HepG2 (cell line): ENCODE measurements around the gene BSN. TPM values are rescaled to one million over a fixed set of nuclear protein-coding genes. Genes with fewer than 3 reads are reported as not detected.

Experiments used
- ATAC-seq: fragments of 200-7000 bp; cut with Tn5 transposase; 3 replicates; pipeline ENCODE4 v1.9.1; 2020; ENCODE audit warnings: mild to moderate bottlenecking, moderate library complexity
- BruUV-seq: library from RNA; stranded (reverse); fragments of 400-500 nt; replicated peaks from 2 replicates; lab custom pipeline; 2021; lab: Mats Ljungman, UMichigan
- CTCF ChIA-PET: fragments of 300-600 bp; formaldehyde crosslinking; extraction: SDS; loops from one replicate; lab custom pipeline; 2021; ENCODE audit warnings: low total read pairs, inconsistent platforms, low intra/inter-chr PET ratio; lab: Yijun Ruan, JAX
- POLR2A ChIA-PET: fragments of 350-600 bp; sonication (Branson Sonifier 250); formaldehyde crosslinking; loops from one replicate; lab custom pipeline; 2020; ENCODE audit warnings: antibody characterized with exemption, inconsistent platforms; lab: Yijun Ruan, JAX
- DNase-seq: peaks from one replicate; pipeline ENCODE4 v3.0.0-alpha.2; 2015; ENCODE audit warnings: low spot score
- FAIRE-seq: peaks from 3 replicates; lab custom pipeline; 2011; peaks lifted over from hg19 to GRCh38; lab: Jason Lieb, UNC
- H2AFZ ChIP-seq: one replicate; pipeline ENCODE4 v1.6.1; 2011; ENCODE audit warnings: low read length, inconsistent platforms
- H3K27ac ChIP-seq: fragments of 300-600 bp; 3 replicates; pipeline ENCODE4 v1.8.0; 2011; ENCODE audit warnings: mixed run types, mild to moderate bottlenecking, mixed read lengths, low read length, inconsistent platforms; ENCODE audit not compliant: insufficient read depth; ENCODE audit errors: extremely low read length
- H3K27me3 ChIP-seq, 2 experiments: fragments of 200-600 bp in 1 of 2; 2 replicates in 1 of 2; 3 replicates in 1 of 2; pipeline versions ENCODE4 v1.6.0 to v1.8.0; 2011; ENCODE audit warnings: low read length in 2 of 2, mild to moderate bottlenecking in 2 of 2, moderate library complexity in 2 of 2, inconsistent platforms in 1 of 2; ENCODE audit not compliant: insufficient read depth in 2 of 2, control insufficient read depth in 1 of 2
- H3K36me3 ChIP-seq, 2 experiments: fragments of 200-600 bp in 1 of 2; replicated peaks in 1 of 2; 2 replicates in 1 of 2; 3 replicates in 1 of 2; pipeline versions ENCODE4 v1.5.1 to v1.8.0; 2011; ENCODE audit warnings: low read length in 2 of 2, inconsistent platforms in 1 of 2; ENCODE audit not compliant: insufficient read depth in 2 of 2, control insufficient read depth in 1 of 2
- H3K4me1 ChIP-seq: 2 replicates; pipeline ENCODE4 v1.5.1; 2012; ENCODE audit warnings: low read length, inconsistent platforms; ENCODE audit not compliant: insufficient read depth
- H3K4me2 ChIP-seq: 2 replicates; pipeline ENCODE4 v1.6.0; 2011; ENCODE audit warnings: low read depth, low read length, inconsistent platforms
- H3K4me3 ChIP-seq, 3 experiments: fragments of 200-600 bp in 1 of 3; sonication (generic), shearing (Covaris generic) in 1 of 3; replicated peaks in 1 of 3; 2 replicates each; pipeline ENCODE4 v1.5.1; 2011 to 2016; ENCODE audit warnings: low read length in 3 of 3, inconsistent platforms in 2 of 3, low read depth in 2 of 3, mild to moderate bottlenecking in 2 of 3, control low read depth in 1 of 3, mixed read lengths in 1 of 3; ENCODE audit not compliant: insufficient read depth in 1 of 3
- H3K79me2 ChIP-seq: one replicate; pipeline ENCODE4 v1.6.1; 2011; ENCODE audit warnings: low read length, inconsistent platforms; ENCODE audit not compliant: insufficient read depth
- H3K9ac ChIP-seq: 2 replicates; pipeline ENCODE4 v1.6.0; 2011; ENCODE audit warnings: mild to moderate bottlenecking, low read depth, low read length, inconsistent platforms; ENCODE audit not compliant: insufficient read depth
- H3K9me3 ChIP-seq: 2 replicates; pipeline ENCODE4 v1.5.1; 2012; ENCODE audit warnings: mild to moderate bottlenecking, low read length
- H4K20me1 ChIP-seq: 2 replicates; pipeline ENCODE4 v1.6.0; 2011; ENCODE audit warnings: inconsistent platforms, mild to moderate bottlenecking, low read length, moderate library complexity; ENCODE audit not compliant: insufficient read depth
- CC2D1A ChIP-seq: sonication (generic); formaldehyde crosslinking; IDR thresholded peaks from 2 replicates; pipeline ENCODE4 v1.8.1; 2023; ENCODE audit warnings: mild to moderate bottlenecking, missing genetic modification reagents
- DZIP1 ChIP-seq: sonication (generic); formaldehyde crosslinking; IDR thresholded peaks from 2 replicates; pipeline ENCODE4 v1.5.0; 2020; ENCODE audit warnings: mild to moderate bottlenecking, missing genetic modification reagents
- FOXO1 ChIP-seq: sonication (generic); formaldehyde crosslinking; IDR thresholded peaks from 2 replicates; pipeline ENCODE4 v1.4.0; 2020; ENCODE audit warnings: missing genetic modification reagents
- SUZ12 ChIP-seq: fragments of 150-350 bp; IDR thresholded peaks from 2 replicates; pipeline ENCODE4 v1.6.1; 2014; ENCODE audit warnings: low read depth, low read length
- ZBTB3 ChIP-seq: sonication (generic); formaldehyde crosslinking; IDR thresholded peaks from 2 replicates; pipeline ENCODE4 v1.4.0; 2020; ENCODE audit warnings: low read depth, mild to moderate bottlenecking, moderate library complexity, missing genetic modification reagents, borderline replicate concordance
- ZMYM4 ChIP-seq: sonication (generic); formaldehyde crosslinking; IDR thresholded peaks from 2 replicates; pipeline ENCODE4 v1.8.1; 2023; ENCODE audit warnings: mild to moderate bottlenecking, missing genetic modification reagents
- ZNF180 ChIP-seq: sonication (generic); formaldehyde crosslinking; IDR thresholded peaks from 2 replicates; pipeline ENCODE4 v1.4.0; 2020; ENCODE audit warnings: low read depth, missing genetic modification reagents, borderline replicate concordance
- ZNF20 ChIP-seq: sonication (generic); formaldehyde crosslinking; IDR thresholded peaks from 2 replicates; pipeline ENCODE4 v1.4.0; 2020; ENCODE audit warnings: mild to moderate bottlenecking, moderate library complexity, missing genetic modification reagents
- ZNF446 ChIP-seq: sonication (generic); formaldehyde crosslinking; IDR thresholded peaks from 2 replicates; pipeline ENCODE4 v1.5.0; 2020; ENCODE audit warnings: mild to moderate bottlenecking, missing genetic modification reagents
- ZNF484 ChIP-seq: sonication (generic); formaldehyde crosslinking; IDR thresholded peaks from 2 replicates; pipeline ENCODE4 v1.5.1; 2020; ENCODE audit warnings: mild to moderate bottlenecking, low read depth, missing genetic modification reagents, borderline replicate concordance
- ZNF724P ChIP-seq: sonication (generic); formaldehyde crosslinking; IDR thresholded peaks from 2 replicates; pipeline ENCODE4 v1.8.0; 2022; ENCODE audit warnings: missing genetic modification reagents, borderline replicate concordance
- ZSCAN22 ChIP-seq: sonication (generic); formaldehyde crosslinking; IDR thresholded peaks from 2 replicates; pipeline ENCODE4 v1.4.0; 2020; ENCODE audit warnings: mild to moderate bottlenecking, missing genetic modification reagents
- WGBS: methylation state at CpG from one replicate; pipeline ENCODE4 v1.1.6; 2017; ENCODE audit warnings: low lambda C conversion rate; 5-methylcytosine and 5-hydroxymethylcytosine counted together
- in situ Hi-C: cut with HindIII; loops from 2 replicates; pipeline ENCODE4 v1.10.0; 2017; ENCODE audit warnings: low pct_unique_long_range_greater_than_20kb; ENCODE audit not compliant: extremely low pct_ligation_motif_present
- intact Hi-C: fragments of 100-400 bp; cut with micrococcal nuclease; formaldehyde crosslinking; loops from one replicate; pipeline ENCODE4 v1.10.0; 2022; ENCODE audit not compliant: unreplicated experiment
- polyA plus RNA-seq, 8 experiments: library from polyadenylated mRNA; depleted of rRNA in 3 of 8; stranded (reverse) in 7 of 8; unstranded in 1 of 8; fragments of >200 nt; fragmentation: Illumina TruSeq in 4 of 8; extraction: Trizol in 4 of 8; gene quantifications; 2 replicates each; pipeline versions ENCODE4 v1.2.1 to v1.2.3, GENCODE V29; 2011 to 2016; ENCODE audit warnings: low read depth in 4 of 8, missing spikeins in 1 of 8, mixed read lengths in 1 of 8; ENCODE audit not compliant: insufficient read depth in 1 of 8
- total RNA-seq, 5 experiments: library from RNA; depleted of rRNA; stranded (reverse); fragments of >200 nt; fragmentation: Illumina TruSeq; extraction: Trizol; gene quantifications; 2 replicates each; pipeline ENCODE4 v1.2.3, GENCODE V29; 2016; ENCODE audit warnings: low read depth in 1 of 5

The BSN gene
- total and polyA plus RNA-seq, 2 of the 13 experiments (the other 11 are each of a cell fraction or from before 2014, with no cell fraction given), result 0.42 to 0.86 TPM

- in situ Hi-C loops, result no loop called here
- CTCF ChIA-PET, result no interaction called here
These were observed 61.8 kb downstream of the BSN start for GRCh38 chr3:49616061-49616460.

More at GRCh38 chr3:49616061-49616460, 61.8 kb downstream of the BSN start:
- DNase-seq (no peak), ATAC-seq (no peak), FAIRE-seq (no peak)
- Histone ChIP-seq H3K27ac (no peak overlapping the region), H3K9me3 (no peaks in the 10 kb centered on the region), H2AFZ (no peak overlapping the region), H3K4me3 (no peak overlapping the region), H3K36me3 (no peaks in the 10 kb centered on the region), H3K4me1 (peaks cover 16% of the 10 kb centered on the region), H3K79me2 (no peaks in the 10 kb centered on the region), H3K9ac (no peak overlapping the region), H3K4me2 (no peak overlapping the region), H4K20me1 (no peaks in the 10 kb centered on the region), H3K27me3 (no peaks in the 10 kb centered on the region)
- intact Hi-C loops, result no loop called here
- POLR2A ChIA-PET, result no interaction called here
- no TSS peak for BruUV-seq
- no peak for TF ChIP-seq ZNF724P
- no peak for TF ChIP-seq ZNF180
- no peak for TF ChIP-seq ZMYM4 (CRISPR knock-in tag)
- TF ChIP-seq ZNF446 (CRISPR knock-in tag), result no peak
- TF ChIP-seq ZSCAN22 (CRISPR knock-in tag), result no peak
- no peak for TF ChIP-seq ZNF20
- no peak for TF ChIP-seq CC2D1A
- no peak for TF ChIP-seq SUZ12
- no peak for TF ChIP-seq ZNF484 (CRISPR knock-in tag)
- TF ChIP-seq FOXO1 (CRISPR knock-in tag), result no peak
- TF ChIP-seq ZBTB3 (CRISPR knock-in tag), result no peak
- TF ChIP-seq DZIP1 (CRISPR knock-in tag), result no peak
- 100% methylated on average over 1 of the region's 1 CpG for WGBS
